H9 (cell line): Measurements from ENCODE around the gene MAP3K19. TPM values are rescaled to one million over a fixed set of nuclear protein-coding genes. Genes with fewer than 3 reads are reported as not detected.

ENCODE experiments used
- DNase-seq: peaks from one replicate; pipeline ENCODE4 v3.0.0-alpha.2; 2017
- H2AFZ ChIP-seq: one replicate; pipeline ENCODE4 v1.6.1; 2013; ENCODE audit warnings: mild to moderate bottlenecking, low read length, control low read depth, moderate library complexity
- H2AK5ac ChIP-seq: 2 replicates; pipeline ENCODE4 v1.6.1; 2013; ENCODE audit warnings: low read length, control low read depth, mixed read lengths; ENCODE audit not compliant: insufficient read length
- H2BK120ac ChIP-seq: one replicate; pipeline ENCODE4 v1.6.1; 2013; ENCODE audit warnings: low read depth, mild to moderate bottlenecking, low read length, control low read depth, inconsistent platforms; ENCODE audit not compliant: poor library complexity, severe bottlenecking
- H2BK12ac ChIP-seq: 2 replicates; pipeline ENCODE4 v1.6.1; 2013; ENCODE audit warnings: low read length, control low read depth, mixed read lengths, low read depth; ENCODE audit not compliant: insufficient read length
- H2BK15ac ChIP-seq: 2 replicates; pipeline ENCODE4 v1.6.1; 2013; ENCODE audit warnings: low read depth, low read length, control low read depth
- H2BK20ac ChIP-seq: one replicate; pipeline ENCODE4 v1.6.1; 2013; ENCODE audit warnings: low read depth, mild to moderate bottlenecking, low read length, control low read depth, inconsistent platforms; ENCODE audit not compliant: poor library complexity, severe bottlenecking
- H2BK5ac ChIP-seq: 2 replicates; pipeline ENCODE4 v1.6.1; 2013; ENCODE audit warnings: low read length, control low read depth, mixed read lengths; ENCODE audit not compliant: insufficient read length
- H3K14ac ChIP-seq: 2 replicates; pipeline ENCODE4 v1.6.1; 2013; ENCODE audit warnings: low read length, control low read depth; ENCODE audit not compliant: insufficient read depth
- H3K18ac ChIP-seq: 2 replicates; pipeline ENCODE4 v1.6.1; 2013; ENCODE audit warnings: low read depth, mild to moderate bottlenecking, mixed read lengths, low read length, control low read depth; ENCODE audit not compliant: insufficient read length
- H3K23ac ChIP-seq: 2 replicates; pipeline ENCODE4 v1.6.1; 2013; ENCODE audit warnings: low read length, control low read depth, mixed read lengths, low read depth; ENCODE audit not compliant: insufficient read length
- H3K23me2 ChIP-seq: 2 replicates; pipeline ENCODE4 v1.6.1; 2013; ENCODE audit warnings: low read depth, mild to moderate bottlenecking, mixed read lengths, low read length, control low read depth; ENCODE audit not compliant: insufficient read length, poor library complexity, severe bottlenecking
- H3K27ac ChIP-seq: 2 replicates; pipeline ENCODE4 v1.5.1; 2013; ENCODE audit warnings: low read length, control low read depth, mixed read lengths, low read depth; ENCODE audit not compliant: insufficient read length
- H3K27me3 ChIP-seq: 2 replicates; pipeline ENCODE4 v1.6.1; 2013; ENCODE audit warnings: low read length, control low read depth, inconsistent platforms; ENCODE audit not compliant: insufficient read depth
- H3K4ac ChIP-seq: 2 replicates; pipeline ENCODE4 v1.6.1; 2013; ENCODE audit warnings: low read depth, mild to moderate bottlenecking, control low read depth, inconsistent platforms, low read length, moderate library complexity
- H3K4me1 ChIP-seq: 2 replicates; pipeline ENCODE4 v1.6.1; 2013; ENCODE audit warnings: low read length, control low read depth, inconsistent platforms; ENCODE audit not compliant: insufficient read depth
- H3K4me2 ChIP-seq: 2 replicates; pipeline ENCODE4 v1.6.1; 2013; ENCODE audit warnings: low read length, control low read depth, mixed read lengths; ENCODE audit not compliant: insufficient read length, insufficient read depth
- H3K56ac ChIP-seq: 2 replicates; pipeline ENCODE4 v1.6.1; 2013; ENCODE audit warnings: low read depth, mild to moderate bottlenecking, mixed read lengths, low read length, control low read depth; ENCODE audit not compliant: insufficient read length
- H3K79me1 ChIP-seq: 2 replicates; pipeline ENCODE4 v1.6.1; 2013; ENCODE audit warnings: low read depth, mild to moderate bottlenecking, moderate library complexity, low read length, control low read depth, inconsistent platforms; ENCODE audit not compliant: insufficient read depth, poor library complexity, severe bottlenecking
- H3K79me2 ChIP-seq: 2 replicates; pipeline ENCODE4 v1.6.1; 2013; ENCODE audit warnings: low read length, control low read depth, inconsistent platforms; ENCODE audit not compliant: insufficient read depth
- H3K9ac ChIP-seq: 2 replicates; pipeline ENCODE4 v1.6.1; 2013; ENCODE audit warnings: low read length, control low read depth, mixed read lengths; ENCODE audit not compliant: insufficient read length; ENCODE audit errors: extremely low read depth
- H3K9me3 ChIP-seq: one replicate; pipeline ENCODE4 v1.6.1; 2013; ENCODE audit warnings: low read depth, low read length, inconsistent platforms; ENCODE audit not compliant: control insufficient read depth
- H3T11ph ChIP-seq: one replicate; pipeline ENCODE4 v1.6.1; 2013; ENCODE audit warnings: mild to moderate bottlenecking, low read length, control low read depth, inconsistent platforms
- H4K20me1 ChIP-seq: one replicate; pipeline ENCODE4 v1.6.1; 2013; ENCODE audit not compliant: control insufficient read depth, insufficient read length, insufficient read depth
- H4K5ac ChIP-seq: 2 replicates; pipeline ENCODE4 v1.6.1; 2013; ENCODE audit warnings: low read depth, mild to moderate bottlenecking, mixed read lengths, low read length, control low read depth; ENCODE audit not compliant: insufficient read length
- H4K8ac ChIP-seq: replicated peaks from 2 replicates; pipeline ENCODE4 v1.6.1; 2013; ENCODE audit warnings: low read length, control low read depth, mixed read lengths, low read depth; ENCODE audit not compliant: insufficient read length
- H4K91ac ChIP-seq: 2 replicates; pipeline ENCODE4 v1.6.1; 2013; ENCODE audit warnings: low read depth, mild to moderate bottlenecking, moderate library complexity, mixed read lengths, low read length, control low read depth; ENCODE audit not compliant: insufficient read length
- H3K27ac Mint-ChIP-seq, 3 experiments: 2 replicates in 2 of 3; 3 replicates in 1 of 3; pipeline ENCODE4 v1.8.0; 2020 to 2021; ENCODE audit warnings: mixed read lengths in 3 of 3, mild to moderate bottlenecking in 1 of 3, moderate library complexity in 1 of 3
- H3K27me3 Mint-ChIP-seq: 2 replicates; pipeline ENCODE4 v1.8.0; 2021; ENCODE audit warnings: low read depth, mild to moderate bottlenecking, moderate library complexity, mixed read lengths
- H3K36me3 Mint-ChIP-seq, 3 experiments: 2 replicates in 2 of 3; 3 replicates in 1 of 3; pipeline ENCODE4 v1.8.0; 2020 to 2021; ENCODE audit warnings: low read depth in 3 of 3, mixed read lengths in 3 of 3; ENCODE audit not compliant: insufficient read depth in 1 of 3
- H3K4me1 Mint-ChIP-seq, 2 experiments: 2 replicates each; pipeline ENCODE4 v1.8.0; 2020; ENCODE audit warnings: mixed read lengths in 2 of 2
- H3K4me3 Mint-ChIP-seq, 2 experiments: 2 replicates in 1 of 2; 3 replicates in 1 of 2; pipeline ENCODE4 v1.8.0; 2020 to 2021; ENCODE audit warnings: mild to moderate bottlenecking in 2 of 2, mixed read lengths in 2 of 2, moderate library complexity in 1 of 2
- H3K9me3 Mint-ChIP-seq, 2 experiments: 2 replicates in 1 of 2; 3 replicates in 1 of 2; pipeline ENCODE4 v1.8.0; 2020; ENCODE audit warnings: mild to moderate bottlenecking in 2 of 2, mixed read lengths in 2 of 2, moderate library complexity in 1 of 2
- CTCF ChIP-seq: fragments of 200-600 bp; sonication (generic); conservative IDR thresholded peaks from 3 replicates; pipeline ENCODE4 v1.8.0; 2021; ENCODE audit warnings: antibody characterized with exemption, mild to moderate bottlenecking
- WGBS: extraction: QIAGEN DNeasy Blood & Tissue Kit; methylation state at CpG from one replicate; pipeline ENCODE4 v1.1.7; 2013; ENCODE audit warnings: missing lambda C conversion rate, low lambda C conversion rate, mixed read lengths; ENCODE audit not compliant: insufficient read length; ENCODE audit errors: extremely low coverage; 5-methylcytosine and 5-hydroxymethylcytosine counted together
- total RNA-seq: library from RNA; stranded (reverse); gene quantifications from 2 replicates; pipeline ENCODE4 v1.2.1, GENCODE V29; 2021

The MAP3K19 gene
- total RNA-seq, 1 experiment from 2014 or later, result not detected

GRCh38 chr2:135023886-135024485, 23.3 kb downstream of the MAP3K19 start:
- H3K23me2 ChIP-seq, result no peaks in the 10 kb centered on the region
- no peak overlapping the region for H2BK12ac ChIP-seq
- H4K91ac ChIP-seq, result no peak overlapping the region
- H2AFZ ChIP-seq, result no peak overlapping the region
- no peak overlapping the region for H2BK5ac ChIP-seq
- TF ChIP-seq CTCF, result no peak
- no peaks in the 10 kb centered on the region; the same call in 1 of the 2 replicates for H3K4me1 ChIP-seq
- H3K4ac ChIP-seq, result no peak overlapping the region
- H3K23ac ChIP-seq, result no peak overlapping the region
- Mint-ChIP-seq H3K27ac (no peak overlapping the region), H3K9me3 (no peaks in the 10 kb centered on the region), H3K4me1 (peaks cover 0 to 3% of the 10 kb centered on the region in 2 experiments; a peak in 2 of 4 replicates), H3K36me3 (no peaks in the 10 kb centered on the region), H3K4me3 (no peak overlapping the region), H3K27me3 (no peaks in the 10 kb centered on the region; the same call in 1 of the 2 replicates)
- DNase-seq, result no peak
- H3T11ph ChIP-seq, result no peak overlapping the region
- H4K8ac ChIP-seq, result no peak overlapping the region
- no peak overlapping the region for H2BK20ac ChIP-seq
- WGBS, result no CpG with 5 or more reads among the region's 5 CpGs
- H3K4me2 ChIP-seq, result no peak overlapping the region
- no peak overlapping the region for H3K14ac ChIP-seq
- no peak overlapping the region for H2BK15ac ChIP-seq
- H3K56ac ChIP-seq, result no peak overlapping the region
- no peaks in the 10 kb centered on the region for H3K79me1 ChIP-seq
- H3K27me3 ChIP-seq, result no peaks in the 10 kb centered on the region
- no peak overlapping the region for H2AK5ac ChIP-seq
- no peaks in the 10 kb centered on the region for H3K79me2 ChIP-seq
- H4K20me1 ChIP-seq, result no peaks in the 10 kb centered on the region
- H3K27ac ChIP-seq, result no peak overlapping the region
- H3K9me3 ChIP-seq, result no peaks in the 10 kb centered on the region
- H4K5ac ChIP-seq, result no peak overlapping the region
- H3K9ac ChIP-seq, result no peak overlapping the region
- H3K18ac ChIP-seq, result no peak overlapping the region
- H2BK120ac ChIP-seq, result no peak overlapping the region
